SIG-M5 (cell line): Measurements from ENCODE around the gene PKN1.
"Not testable (repeated sequence)": the region's sequence is repeated elsewhere in the genome, so short reads cannot be mapped to it uniquely, and the experiment has no call there.

ENCODE experiments used
- DNase-seq: peaks from one replicate; lab custom pipeline; 2025; lab: John Stamatoyannopoulos, UW

Gene PKN1

GRCh38 chr19:14430712-14431111 lies 2.4 kb upstream of the PKN1 start:
- no peak for DNase-seq

GRCh38 chr19:14433554-14434501 lies 722 bp downstream of the PKN1 start:
- no peak for DNase-seq

DNA sequence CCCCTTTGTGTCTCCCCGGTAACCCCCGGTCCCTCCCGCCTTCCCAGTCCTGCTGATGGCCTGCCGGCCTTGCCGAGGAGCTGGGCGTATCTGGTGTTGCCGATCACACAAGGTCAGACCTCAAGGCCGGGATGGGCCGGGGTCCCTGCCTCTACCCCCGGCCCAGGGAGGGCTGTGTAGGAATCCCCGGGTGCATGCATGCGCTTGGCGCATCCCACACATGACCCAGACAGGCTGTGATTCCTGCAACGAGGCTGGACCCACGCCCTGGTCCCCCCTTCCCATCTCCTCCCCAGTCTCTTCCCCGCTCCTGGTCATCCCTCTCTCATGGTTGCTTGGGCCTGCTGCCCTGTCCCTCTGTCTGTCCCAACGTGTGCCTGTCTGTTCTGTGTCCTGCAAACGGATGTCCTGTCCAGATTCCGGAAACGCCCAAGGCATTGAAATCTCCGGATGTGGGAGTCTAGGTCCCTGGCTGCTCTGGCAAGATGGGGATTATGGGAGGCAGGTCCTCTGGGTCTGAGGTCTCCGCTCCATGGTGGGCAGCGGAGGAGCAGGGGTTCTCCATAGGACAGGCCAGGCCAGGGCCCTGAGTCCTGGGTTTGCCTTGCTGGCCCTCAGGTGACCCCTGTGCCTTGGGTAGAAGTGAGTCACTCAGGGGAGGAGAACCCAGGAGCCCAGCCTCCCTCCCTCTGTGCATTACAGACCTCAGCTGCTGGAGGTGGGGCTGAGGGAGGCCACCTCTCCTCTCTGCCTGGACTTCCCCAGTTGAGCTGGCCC lies 1.6 kb downstream of the PKN1 start:
- no peak for DNase-seq

DNA sequence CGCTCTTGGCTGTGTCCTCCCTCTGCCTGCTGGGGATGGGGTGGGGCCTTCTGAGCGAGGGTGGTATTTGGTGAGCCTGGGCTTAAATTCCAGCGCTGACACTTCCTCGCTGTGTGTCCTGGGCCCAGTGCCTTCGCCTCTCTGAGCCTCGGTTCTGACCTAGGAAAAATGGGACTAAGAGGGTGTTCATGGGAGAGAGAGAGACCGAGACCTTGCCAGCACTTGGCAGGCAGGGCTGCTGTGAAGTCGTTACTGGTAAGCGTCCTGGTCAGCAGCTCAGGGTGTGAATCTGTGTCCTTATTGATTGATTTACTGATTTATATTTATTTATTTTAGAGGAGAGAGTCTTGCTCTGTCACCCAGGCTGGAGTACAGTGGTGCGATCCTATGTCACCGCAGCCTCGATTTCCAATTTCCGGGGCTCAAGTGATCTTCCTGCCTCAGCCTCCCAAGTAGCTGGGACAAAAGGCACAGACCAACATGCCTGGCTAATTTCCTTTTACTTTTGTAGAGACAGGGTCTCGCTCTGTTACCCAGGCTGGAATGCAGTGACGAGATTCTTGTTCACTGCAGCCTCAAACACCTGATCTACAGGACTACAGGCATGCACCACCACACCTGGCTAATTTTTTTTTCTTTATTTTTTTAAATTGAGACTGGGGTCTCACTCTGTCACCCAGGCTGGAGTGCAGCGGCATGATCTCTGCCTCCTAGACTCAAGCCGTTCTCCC lies 2.4 kb downstream of the PKN1 start:
- DNase-seq, result no peak

DNA sequence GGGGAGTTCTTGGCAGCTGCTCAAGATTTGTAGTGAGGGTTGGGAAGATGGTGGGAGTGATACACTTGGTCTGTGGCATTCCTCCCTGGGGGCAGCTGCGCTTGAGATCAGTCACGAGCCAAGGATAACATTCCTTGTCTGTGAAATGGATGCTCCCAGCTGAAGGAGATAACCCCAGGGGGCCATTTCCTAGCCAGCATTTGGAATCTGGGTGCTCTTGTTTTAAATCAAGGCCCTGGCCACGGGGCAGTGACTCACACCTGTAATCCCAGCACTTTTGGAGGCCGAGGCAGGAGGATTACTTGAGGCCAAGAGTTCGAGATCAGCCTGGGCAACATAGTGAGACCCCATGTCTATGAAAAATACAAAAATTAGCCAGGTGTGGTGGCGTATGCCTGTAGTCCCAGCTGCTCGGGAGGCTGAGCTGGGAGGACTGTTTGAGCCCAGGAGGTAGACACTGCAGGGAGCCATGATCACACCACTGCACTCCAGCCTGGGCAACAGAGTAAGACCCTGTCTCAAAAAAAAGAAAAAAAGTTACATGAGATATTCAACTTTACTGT lies 4.6 kb downstream of the PKN1 start:
- no peak for DNase-seq

DNA sequence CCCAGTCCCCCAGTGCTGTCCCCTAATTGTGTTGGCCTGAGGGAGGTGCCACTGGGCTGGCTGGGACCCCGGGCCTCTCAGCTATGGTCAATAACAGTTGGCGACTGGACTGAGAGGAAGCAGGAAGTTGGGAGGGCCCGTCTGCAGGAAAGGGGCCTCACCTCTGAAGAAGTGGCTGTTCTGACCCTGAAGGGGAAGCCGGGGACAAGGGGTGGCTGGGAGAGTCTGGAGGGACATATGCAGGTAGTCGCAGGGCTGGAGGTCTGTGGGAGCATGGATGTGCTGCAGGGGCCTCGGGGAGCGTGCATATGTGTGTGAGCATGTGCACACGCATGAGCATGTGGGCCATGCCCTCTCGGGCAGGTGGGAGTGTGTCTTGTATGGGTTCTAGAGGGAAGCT lies 5.9 kb downstream of the PKN1 start:
- no peak for DNase-seq

DNA sequence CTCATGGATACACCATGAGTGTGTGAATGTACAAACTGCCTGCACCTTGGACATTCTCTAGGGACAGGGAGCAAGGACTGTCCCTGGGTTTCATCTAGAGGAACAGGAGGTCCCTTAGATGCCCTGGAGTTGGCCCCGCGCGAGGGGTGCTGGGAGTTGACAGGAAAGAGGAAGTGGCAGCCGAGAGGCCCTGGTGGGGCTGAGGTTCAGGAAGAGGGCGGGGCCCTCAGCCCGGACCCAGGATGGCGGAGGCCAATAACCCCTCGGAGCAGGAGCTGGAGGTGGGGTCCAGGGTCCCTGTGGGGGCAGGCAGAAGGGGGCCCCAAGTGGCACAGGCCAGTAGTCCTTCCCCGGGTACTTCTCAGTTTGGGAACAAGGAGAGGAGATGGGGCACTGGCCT lies 6.9 kb downstream of the PKN1 start:
- no peak for DNase-seq

DNA sequence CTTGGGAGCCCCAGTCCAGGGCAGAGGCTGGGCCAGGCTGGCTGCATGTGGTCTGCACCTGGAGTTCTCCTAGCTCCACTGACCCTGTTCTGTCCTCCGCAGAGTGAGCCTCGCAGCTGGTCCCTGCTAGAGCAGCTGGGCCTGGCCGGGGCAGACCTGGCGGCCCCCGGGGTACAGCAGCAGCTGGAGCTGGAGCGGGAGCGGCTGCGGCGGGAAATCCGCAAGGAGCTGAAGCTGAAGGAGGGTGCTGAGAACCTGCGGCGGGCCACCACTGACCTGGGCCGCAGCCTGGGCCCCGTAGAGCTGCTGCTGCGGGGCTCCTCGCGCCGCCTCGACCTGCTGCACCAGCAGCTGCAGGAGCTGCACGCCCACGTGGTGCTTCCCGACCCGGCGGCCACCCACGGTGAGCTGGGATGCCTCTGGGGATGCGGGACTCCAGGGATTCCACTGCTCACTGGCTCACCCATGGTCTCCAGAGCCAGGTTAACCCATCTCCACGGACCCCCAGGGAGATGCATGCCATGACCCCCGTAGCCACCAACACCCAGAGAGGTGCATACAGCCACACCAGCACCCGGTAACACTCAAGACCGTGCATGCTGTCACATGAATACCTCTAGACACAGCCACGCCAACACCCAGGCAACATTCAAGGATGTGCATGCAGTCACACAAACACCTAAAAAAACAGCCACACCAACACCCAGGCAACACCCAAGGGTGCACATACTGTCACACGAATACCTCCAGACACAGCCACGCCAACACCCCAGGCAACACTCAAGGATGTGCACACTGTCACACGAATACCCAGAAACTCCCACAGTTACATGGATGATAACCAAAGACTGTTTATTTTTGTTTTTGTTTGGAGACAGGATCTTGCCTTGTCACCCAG lies 8.2 kb downstream of the PKN1 start:
- no peak for DNase-seq

DNA sequence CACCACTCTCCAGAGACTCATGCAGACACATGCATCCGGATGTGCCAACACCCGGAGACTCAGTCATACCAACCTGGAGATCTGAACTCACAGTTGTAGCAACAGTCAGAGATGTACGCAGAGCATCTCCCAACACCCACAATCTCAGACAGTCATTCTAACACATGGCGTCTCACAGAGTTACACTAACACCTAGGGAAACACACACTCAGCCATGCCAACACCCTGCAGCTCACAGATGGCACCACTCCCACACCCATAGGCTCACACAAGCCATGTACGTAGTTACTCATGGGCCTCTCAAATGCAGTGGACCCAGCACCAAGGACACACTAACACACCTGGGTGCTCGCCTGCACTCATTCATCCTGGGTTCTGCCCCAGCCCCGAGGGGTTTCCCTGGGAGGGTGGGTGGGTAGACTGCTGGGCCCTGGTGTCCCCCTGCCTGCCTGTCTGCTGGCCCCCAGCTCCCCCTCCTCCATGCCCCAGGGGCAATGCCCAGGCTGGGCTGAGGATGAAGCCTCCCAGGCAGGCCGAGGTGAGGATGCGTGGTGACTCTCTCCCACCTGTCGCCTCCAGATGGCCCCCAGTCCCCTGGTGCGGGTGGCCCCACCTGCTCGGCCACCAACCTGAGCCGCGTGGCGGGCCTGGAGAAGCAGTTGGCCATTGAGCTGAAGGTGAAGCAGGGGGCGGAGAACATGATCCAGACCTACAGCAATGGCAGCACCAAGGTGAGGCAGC lies 10.0 kb downstream of the PKN1 start:
- no peak for DNase-seq

GRCh38 chr19:14443632-14444216 lies 10.6 kb downstream of the PKN1 start:
- DNase-seq, result no peak

DNA sequence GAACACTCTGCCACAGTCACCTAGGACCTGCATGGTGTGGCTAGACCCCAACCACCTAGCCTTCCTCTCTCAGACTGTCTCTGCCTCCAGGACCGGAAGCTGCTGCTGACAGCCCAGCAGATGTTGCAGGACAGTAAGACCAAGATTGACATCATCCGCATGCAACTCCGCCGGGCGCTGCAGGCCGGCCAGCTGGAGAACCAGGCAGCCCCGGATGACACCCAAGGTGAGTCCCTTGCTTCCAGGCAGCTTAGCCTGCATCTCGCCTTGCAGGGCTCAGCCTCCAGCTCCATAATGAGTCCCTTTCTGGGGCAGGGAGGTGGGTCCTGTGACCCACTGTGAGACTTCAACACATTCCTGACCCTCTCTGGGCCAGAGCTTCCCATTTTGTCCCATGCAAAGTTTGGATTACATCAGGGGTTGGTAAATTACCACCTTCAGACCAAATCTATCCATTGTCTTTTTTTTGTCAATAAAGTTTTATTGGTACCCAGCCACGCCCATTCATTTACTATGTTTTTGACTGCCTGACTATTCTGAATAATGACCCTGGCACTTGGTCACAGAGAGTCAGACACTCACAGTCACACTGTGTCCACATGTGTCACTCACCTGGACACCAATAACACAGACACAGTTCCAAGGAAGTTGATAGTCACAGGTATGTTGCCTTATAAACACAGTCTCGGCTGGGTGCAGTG lies 13.4 kb downstream of the PKN1 start:
- DNase-seq, result no peak

DNA sequence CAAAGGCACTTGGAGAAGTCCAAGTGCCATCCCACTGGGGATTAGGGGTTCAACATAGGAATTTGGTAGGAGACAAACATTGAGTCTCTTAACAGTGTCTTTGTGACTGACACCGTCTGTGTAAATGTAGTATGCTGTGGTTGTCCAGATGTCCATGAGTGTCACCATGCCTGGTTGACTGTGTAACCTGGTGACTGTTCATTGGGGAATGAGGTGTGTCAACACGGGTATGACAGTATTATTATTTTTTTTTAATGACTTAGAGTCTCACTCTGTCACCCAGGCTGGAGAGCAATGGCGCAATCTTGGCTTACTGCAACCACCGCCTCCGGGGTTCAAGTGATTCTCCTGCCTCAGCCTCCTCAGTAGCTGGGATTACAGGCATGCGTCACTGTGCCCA lies 16.2 kb downstream of the PKN1 start:
- no peak for DNase-seq

- DNase-seq, result no peak
Measured at GRCh38 chr19:14450168-14450874, 17.2 kb downstream of the PKN1 start.

- no peak for DNase-seq
Measured at GRCh38 chr19:14450876-14451275, 17.8 kb downstream of the PKN1 start.

DNA sequence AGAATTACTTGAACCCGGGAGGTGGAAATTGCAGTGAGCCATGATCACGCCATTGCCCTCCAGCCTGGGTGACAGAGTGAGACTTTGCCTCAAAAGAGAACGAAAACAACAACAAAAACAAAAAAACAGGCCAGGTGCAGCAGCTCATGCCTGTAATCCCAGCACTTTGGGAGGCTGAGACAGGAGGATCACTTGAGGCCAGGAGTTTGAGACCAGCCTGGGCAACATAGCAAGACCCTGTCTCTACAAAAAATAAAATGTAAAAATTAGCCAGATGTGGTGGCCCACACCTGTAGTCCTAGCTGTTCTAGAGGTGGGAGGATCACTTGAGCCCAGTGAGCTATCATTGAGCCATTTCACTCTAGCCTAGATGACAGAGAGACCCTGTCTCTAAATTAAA lies 19.2 kb downstream of the PKN1 start:
- DNase-seq, result not testable (repeated sequence)

DNA sequence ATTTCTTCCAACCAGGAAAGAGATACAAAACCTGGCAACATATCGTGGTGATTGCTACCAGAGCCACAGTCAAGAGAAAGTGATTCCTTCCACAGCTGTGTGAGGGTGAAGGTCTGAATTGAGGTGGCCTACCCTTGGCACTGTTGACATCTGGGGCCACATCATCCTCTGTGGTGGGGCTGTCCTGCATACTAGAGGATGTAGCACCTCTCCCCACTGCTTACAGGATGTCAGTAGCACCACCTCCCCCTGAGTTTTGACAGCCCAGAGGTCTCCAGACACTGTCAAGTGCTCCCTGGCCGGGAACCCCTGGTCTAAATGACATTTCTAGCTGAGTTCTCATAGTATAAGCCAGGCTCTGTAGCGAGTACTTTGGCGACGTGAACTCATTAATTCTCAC lies 26.6 kb downstream of the PKN1 start:
- DNase-seq, result no peak

DNA sequence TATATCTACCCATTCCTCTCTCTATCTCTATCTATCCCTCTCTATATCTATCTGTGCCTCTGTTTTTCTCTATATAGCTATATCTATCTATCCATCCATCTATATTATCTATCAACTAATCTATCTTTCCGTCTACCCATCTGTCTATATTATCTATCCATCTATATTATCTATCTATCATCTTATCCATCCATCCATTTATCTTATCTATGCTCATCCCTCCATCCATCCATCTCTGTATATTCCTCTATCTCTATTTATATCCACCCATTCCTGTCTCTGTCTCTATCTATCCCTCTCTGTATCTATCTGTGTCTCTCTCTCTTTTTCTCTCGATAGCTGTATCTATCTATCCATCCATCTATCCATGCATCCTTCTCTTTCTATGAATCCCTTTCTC lies 27.8 kb downstream of the PKN1 start:
- no peak for DNase-seq

DNA sequence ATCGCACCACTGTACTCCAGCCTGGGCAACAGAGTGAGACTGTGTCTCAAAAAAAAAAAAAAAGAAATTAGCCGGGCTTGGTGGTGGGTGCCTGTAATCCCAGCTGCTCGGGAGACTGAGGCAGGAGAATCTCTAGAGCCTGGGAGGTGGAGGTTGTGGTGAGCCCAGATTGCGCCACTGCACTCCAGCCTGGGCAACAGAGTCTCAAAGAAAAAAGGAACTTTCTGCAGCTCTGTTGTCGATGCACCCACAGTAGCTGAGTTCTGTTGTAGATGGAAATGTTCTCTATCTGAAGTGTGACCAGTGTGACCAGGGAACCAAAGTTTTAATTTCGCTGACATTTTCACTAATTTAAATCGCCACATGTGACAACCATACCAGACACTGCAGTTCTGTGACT lies 29.3 kb downstream of the PKN1 start:
- DNase-seq, result not testable (repeated sequence)

- DNase-seq, result no peak
Measured at GRCh38 chr19:14463747-14464146, 30.6 kb downstream of the PKN1 start.
